GM12874 (cell line): ENCODE measurements around the gene ACTL6A.

ENCODE experiments used
- CTCF ChIP-seq: IDR thresholded peaks from 2 replicates; pipeline ENCODE4 v1.5.1; 2011; ENCODE audit warnings: low read depth, mild to moderate bottlenecking, control low read depth, low read length, moderate library complexity; ENCODE audit not compliant: insufficient read depth

Gene ACTL6A

GRCh38 chr3:179610066-179610465 lies 47.3 kb downstream of the ACTL6A start:
- no peak for TF ChIP-seq CTCF

- TF ChIP-seq CTCF = no peak
These were observed 51.1 kb downstream of the ACTL6A start for GRCh38 chr3:179613807-179614206.

- TF ChIP-seq CTCF = no peak
These were observed 52.9 kb downstream of the ACTL6A start for GRCh38 chr3:179615458-179616173.

- no peak for TF ChIP-seq CTCF
These were observed 59.3 kb downstream of the ACTL6A start for GRCh38 chr3:179622023-179622422.

GRCh38 chr3:179624451-179624850 lies 61.7 kb downstream of the ACTL6A start:
- TF ChIP-seq CTCF = no peak

GRCh38 chr3:179630753-179631451 lies 68.2 kb downstream of the ACTL6A start:
- TF ChIP-seq CTCF = no peak
